DMS153 treated with DMSO at 0.1 percent for 48 hours (cell line): Measurements from ENCODE around the gene AJAP1.

Experiments used
- DNase-seq: peaks from one replicate; lab custom pipeline; 2025; ENCODE audit not compliant: unreplicated experiment; lab: John Stamatoyannopoulos, UW

The AJAP1 gene

DNA sequence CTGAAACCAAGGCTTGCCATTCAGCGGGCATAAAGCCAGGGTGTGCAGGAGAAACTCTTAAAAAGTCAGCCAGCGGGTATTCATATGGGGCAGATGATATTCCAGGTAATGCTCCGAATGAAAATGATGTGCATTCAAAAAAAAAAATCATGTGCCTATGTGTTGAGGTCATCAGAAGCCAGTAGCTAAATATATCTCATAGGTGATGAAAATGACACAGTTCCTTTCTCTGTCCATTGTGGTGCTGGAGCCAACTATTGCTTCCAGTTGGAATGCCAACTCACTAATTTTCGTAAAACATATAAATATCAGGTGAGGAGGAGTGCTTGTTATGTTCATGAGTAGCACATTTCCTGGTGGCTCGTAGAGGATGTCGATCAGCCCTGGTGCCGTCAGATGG is 23.2 kb downstream of the AJAP1 start:
- no peak for DNase-seq

- DNase-seq = no peak
These were observed 23.8 kb downstream of the AJAP1 start for GRCh38 chr1:4678066-4678717.

DNA sequence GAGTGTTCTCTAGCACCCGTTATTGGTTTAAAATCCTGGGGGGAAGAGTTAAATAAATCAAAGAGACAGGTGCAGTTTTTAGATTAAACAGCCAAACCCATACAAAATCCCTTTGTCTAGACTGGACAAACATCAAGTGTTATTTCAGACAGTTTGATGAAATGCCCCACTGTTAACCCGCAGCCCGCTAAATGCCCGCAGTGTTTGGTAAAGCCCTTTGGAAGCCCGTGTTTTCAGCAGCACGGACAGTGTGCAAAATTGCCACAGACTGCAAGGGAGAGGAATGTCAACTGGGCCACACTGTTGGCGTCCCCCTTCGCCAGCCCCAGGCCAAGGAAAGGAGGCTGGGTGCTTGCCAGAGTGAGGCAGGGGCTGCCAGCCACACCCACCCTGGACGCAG is 26.6 kb downstream of the AJAP1 start:
- no peak for DNase-seq

DNA sequence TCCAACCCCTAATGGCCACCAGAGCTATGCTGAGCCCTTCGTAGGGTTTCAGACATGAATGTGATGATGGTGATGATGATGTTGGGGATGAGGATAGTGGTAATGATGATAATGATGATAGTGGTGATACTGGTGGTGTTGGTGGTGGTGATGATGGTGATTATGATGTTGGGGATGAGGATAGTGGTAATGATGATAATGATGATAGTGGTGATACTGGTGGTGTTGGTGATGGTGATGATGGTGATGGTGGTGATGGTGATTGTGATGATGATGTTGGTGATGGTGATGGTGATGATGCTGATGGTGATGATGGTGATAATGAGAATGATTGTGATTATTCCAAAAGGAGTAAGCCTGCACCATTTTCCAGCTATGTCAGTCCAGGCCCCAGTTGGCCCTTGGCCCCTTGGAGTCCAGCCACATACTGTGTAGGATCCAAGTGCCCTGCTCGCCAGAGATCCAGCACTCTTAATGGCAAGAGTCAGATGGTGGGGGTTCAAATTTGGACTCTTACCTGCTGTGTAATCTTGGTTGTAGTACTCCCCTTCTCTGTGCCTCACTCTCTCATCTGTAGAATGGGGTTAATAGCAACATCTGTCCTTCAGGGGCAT is 28.3 kb downstream of the AJAP1 start:
- DNase-seq = no peak

DNA sequence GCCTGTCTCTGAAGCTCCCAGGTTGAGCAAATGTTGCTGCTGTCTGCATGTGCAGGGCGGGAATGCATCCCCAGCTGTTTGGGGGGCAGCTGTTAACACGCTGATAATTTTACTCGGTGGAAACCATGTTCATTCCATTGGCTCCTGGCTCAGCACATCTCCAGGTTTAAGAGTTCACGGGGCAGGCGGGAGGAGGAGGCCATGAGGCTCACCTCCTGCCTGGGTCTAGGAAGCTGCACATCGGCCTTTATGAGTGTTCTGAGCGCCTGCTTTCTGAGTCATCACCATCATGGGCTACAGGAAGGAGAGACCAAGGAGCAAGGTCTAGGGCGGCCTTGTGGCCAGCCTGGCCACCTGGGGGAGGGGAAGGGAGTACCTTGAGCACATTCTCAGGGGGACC is 29.7 kb downstream of the AJAP1 start:
- DNase-seq = no peak

DNA sequence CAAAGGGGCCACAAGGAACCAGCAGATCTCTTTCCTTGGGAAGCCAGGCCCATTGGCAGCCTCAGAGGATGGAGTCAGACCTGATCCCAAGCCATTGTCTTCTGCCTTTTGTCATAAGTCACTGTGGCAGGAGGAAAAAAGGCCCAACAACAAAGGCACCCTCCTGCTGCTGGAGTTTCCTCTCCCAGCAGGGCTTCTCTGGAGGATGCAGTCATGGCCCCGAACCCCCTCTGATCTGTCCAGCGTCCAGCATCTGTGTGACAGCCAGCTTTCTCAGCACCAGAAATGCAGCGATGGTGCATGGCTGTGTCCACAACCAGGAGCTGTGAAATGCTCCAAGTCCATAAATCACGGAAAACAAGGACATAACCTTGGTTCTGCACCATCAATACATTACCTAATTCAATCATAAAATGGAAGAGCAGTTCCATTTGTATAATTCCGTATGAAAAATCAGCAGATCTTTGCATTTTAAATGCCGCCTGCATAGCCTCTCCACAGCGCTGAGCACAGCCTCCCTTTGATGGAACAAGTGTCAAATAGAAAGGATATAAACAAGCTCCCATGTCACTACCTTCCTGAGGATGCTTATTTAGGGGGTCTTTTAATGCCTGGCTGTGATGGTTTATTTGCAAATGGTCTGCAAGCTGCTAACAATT is 30.6 kb downstream of the AJAP1 start:
- DNase-seq = no peak

DNA sequence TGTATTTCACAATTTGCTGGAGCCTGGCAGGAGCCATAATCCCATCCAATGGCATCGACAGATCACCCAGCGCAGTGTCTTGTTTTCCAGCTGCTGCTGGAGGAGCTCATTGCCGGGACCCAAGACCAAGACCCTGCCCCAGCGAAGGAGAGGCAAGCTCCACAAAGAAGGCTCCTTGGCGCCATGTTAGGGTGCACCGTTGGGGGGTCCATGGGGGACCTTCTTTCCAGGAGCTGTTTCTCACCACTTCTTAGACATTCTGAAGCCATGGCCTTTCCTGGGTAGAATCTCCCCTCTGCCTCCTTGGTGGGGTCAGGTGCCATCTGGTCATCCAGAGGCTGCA is 31.1 kb downstream of the AJAP1 start:
- no peak for DNase-seq

GRCh38 chr1:4687943-4688342 is 33.5 kb downstream of the AJAP1 start:
- DNase-seq = no peak

- DNase-seq = no peak
These were observed 35.0 kb downstream of the AJAP1 start for GRCh38 chr1:4689271-4689935.

GRCh38 chr1:4689941-4690635 is 35.7 kb downstream of the AJAP1 start:
- no peak for DNase-seq

DNA sequence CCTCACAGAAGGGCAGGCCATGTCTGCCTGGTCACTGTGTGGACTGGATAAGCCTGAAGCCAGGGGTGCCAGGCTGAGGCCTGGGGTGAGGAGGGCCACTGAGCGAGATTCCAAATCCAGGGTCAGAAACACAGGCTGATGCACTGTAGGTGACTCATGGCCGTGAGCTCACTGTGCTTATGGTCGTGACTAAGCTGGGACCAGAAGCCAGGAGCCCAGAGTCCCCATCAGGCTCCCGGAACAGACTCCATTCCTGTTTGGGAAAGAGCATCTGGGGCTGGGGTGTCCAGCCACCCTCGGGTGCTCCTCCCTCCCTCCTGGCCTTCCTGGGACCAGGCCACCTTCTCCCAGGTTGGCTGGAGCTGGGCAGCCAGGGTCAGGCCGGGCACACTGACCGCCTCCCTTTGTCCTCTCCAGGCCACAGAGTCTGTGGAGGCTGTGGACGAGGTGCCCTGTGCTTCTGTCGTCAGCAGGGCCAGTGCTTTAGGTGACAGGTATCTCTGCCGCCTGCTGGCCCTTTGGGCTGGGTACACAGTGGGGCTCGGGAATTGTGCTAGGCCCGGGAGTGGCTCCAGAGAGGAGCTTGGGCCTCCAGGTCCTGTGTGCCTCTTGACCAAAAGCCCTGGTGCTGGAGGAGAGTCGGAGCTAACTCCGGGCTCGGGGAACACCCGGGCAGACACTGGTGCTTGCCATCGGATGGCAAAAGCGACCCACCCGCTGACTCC is 36.7 kb downstream of the AJAP1 start:
- no peak for DNase-seq

- no peak for DNase-seq
These were observed 37.5 kb downstream of the AJAP1 start for GRCh38 chr1:4691766-4692405.

DNA sequence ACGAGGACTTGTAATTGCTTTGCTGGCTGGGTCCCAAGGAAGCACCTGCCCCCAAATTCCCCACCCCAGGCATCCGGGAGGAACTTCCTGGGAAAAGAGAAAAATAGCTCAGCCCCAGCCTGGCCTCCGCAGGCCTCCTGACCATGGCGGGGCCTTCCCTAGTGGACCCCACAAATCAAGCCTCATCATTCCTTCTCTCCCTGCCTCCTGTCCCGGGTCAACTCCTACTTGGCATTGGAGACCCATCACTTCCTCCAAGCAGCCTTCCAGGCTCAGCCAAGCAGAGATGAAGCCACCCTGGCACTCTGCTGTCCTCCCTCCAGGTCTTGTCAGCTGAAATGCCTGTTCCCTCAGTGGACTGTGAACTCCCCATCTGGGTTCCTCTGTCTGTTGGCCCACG is 38.0 kb downstream of the AJAP1 start:
- DNase-seq = no peak

- DNase-seq = no peak
These were observed 38.9 kb downstream of the AJAP1 start for GRCh38 chr1:4693331-4693730.

DNA sequence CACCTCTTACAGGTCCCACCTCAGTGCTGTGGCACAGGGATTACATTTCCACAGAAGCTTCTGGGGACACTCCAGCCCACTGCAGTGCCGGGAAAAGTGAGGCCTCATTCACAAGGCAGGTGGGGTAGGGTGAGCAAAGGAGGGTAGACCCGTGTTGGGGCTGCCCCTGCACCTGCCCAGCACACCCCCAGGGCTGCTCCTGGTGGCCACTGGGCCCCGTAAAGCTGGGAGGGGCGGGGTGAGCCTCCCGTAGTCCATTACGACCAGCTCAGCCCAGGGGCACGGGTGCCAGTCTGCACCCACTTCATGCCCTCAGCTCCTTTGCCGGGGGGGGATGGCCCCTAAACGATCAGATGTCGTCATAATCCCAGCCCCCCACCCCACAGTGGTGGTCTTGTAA is 39.5 kb downstream of the AJAP1 start:
- no peak for DNase-seq

DNA sequence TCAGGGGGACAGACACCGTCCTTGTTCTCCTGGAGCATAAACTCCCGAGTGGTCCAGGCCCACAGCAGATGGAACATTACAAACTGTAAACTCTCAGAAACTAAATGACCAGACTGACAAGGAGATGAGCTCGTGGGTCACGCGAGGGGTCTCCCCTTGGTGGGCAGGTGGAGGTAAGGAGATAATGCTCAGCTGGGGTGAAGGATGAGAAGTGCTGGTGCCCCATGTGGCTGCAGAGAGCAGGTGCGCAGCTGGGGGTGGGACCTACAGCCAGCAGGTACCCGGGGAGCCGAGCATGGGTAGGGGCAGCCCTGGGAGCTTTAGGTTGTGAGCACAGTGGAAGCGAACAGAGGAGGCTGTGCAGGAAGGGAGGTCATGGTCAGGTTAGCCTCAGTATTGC is 40.1 kb downstream of the AJAP1 start:
- DNase-seq = no peak

GRCh38 chr1:4695241-4695640 is 40.8 kb downstream of the AJAP1 start:
- no peak for DNase-seq

DNA sequence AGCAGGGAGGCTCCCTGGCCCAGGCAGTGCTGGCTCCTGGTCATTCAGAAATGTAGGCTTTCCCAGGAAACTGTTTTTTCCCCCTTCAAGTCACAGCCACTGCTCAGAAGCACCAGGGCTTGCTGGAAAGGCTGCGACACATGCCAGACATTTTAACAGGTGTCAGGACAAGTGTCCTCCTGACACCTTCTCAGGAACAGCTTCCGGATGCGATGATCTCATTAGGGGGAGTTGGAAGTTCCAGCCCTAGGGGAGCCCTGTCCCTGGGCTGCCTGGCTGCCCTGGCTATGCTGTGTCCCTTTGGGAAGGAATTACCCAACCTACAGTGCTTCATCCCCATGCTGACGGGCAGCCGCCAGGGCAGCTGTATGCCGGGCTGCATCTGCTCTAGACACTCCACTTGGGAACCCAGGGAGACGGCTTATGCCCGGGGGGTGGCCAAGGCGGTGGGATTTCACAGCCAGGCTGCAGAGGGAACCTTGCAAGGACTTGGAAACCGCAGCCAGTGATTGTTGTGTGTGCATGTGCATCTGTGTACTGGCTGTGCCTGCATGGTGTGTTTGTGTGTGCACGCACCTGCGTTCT is 41.8 kb downstream of the AJAP1 start:
- no peak for DNase-seq

- no peak for DNase-seq
These were observed 42.3 kb downstream of the AJAP1 start for GRCh38 chr1:4696753-4697152.

- no peak for DNase-seq
These were observed 43.4 kb downstream of the AJAP1 start for GRCh38 chr1:4697801-4698200.
